ENCODE measurements around the gene HRAS.

The HRAS gene

GRCh38 chr11:551131-551530 is 15.8 kb upstream of the HRAS start:
- DNase-seq (ENCODE audit: low read depth) = no peak
- TF ChIP-seq, protein P1, sequence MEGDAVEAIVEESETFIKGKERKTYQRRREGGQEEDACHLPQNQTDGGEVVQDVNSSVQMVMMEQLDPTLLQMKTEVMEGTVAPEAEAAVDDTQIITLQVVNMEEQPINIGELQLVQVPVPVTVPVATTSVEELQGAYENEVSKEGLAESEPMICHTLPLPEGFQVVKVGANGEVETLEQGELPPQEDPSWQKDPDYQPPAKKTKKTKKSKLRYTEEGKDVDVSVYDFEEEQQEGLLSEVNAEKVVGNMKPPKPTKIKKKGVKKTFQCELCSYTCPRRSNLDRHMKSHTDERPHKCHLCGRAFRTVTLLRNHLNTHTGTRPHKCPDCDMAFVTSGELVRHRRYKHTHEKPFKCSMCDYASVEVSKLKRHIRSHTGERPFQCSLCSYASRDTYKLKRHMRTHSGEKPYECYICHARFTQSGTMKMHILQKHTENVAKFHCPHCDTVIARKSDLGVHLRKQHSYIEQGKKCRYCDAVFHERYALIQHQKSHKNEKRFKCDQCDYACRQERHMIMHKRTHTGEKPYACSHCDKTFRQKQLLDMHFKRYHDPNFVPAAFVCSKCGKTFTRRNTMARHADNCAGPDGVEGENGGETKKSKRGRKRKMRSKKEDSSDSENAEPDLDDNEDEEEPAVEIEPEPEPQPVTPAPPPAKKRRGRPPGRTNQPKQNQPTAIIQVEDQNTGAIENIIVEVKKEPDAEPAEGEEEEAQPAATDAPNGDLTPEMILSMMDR (conservative IDR thresholded peaks at IDR 0.05; ENCODE audit: low read length) = no peak
- H3K4me3 ChIP-seq (ENCODE audit: low read length) = no peak overlapping the region

- H3K4me3 ChIP-seq (ENCODE audit: low read length) = no peak overlapping the region
- TF ChIP-seq, protein P1 (conservative IDR thresholded peaks at IDR 0.05; ENCODE audit: low read length) = no peak
- DNase-seq (ENCODE audit: low read depth) = no peak
Observed at GRCh38 chr11:550746-551085, 15.3 kb upstream of the HRAS start.

- DNase-seq (ENCODE audit: low read depth) = no peak
- H3K4me3 ChIP-seq (ENCODE audit: low read length) = no peak overlapping the region
- TF ChIP-seq, protein P1 (conservative IDR thresholded peaks at IDR 0.05; ENCODE audit: low read length) = no peak
Observed at GRCh38 chr11:550021-550745, 14.8 kb upstream of the HRAS start.

- H3K4me3 ChIP-seq (ENCODE audit: low read length) = no peak overlapping the region
- no peak for DNase-seq (ENCODE audit: low read depth)
- TF ChIP-seq, protein P1 (conservative IDR thresholded peaks at IDR 0.05; ENCODE audit: low read length) = no peak
Observed at GRCh38 chr11:548700-549603, 13.6 kb upstream of the HRAS start.

DNA sequence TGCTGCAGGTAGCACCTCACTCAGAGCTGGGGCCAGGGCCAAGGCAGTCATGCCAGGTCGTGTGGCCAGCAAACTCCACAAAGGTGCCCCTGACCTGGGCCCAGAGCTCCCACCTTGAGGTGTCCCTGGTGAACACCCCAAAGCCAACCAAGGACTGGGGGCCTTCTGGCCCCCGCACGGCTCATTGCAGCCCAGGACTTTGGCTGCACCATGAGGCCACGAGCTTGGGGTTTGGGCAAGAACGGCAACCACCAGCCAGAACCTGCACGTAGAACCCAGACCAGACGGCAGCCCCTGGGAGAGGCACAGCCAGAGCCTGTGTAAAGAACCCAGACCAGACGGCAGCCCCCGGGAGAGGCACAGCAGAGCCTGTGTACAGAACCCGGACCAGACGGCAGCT is 9.8 kb upstream of the HRAS start:
- no peak overlapping the region for H3K4me3 ChIP-seq (ENCODE audit: low read length)
- no peak for DNase-seq (ENCODE audit: low read depth)
- TF ChIP-seq, protein P1 (conservative IDR thresholded peaks at IDR 0.05; ENCODE audit: low read length) = no peak

DNA sequence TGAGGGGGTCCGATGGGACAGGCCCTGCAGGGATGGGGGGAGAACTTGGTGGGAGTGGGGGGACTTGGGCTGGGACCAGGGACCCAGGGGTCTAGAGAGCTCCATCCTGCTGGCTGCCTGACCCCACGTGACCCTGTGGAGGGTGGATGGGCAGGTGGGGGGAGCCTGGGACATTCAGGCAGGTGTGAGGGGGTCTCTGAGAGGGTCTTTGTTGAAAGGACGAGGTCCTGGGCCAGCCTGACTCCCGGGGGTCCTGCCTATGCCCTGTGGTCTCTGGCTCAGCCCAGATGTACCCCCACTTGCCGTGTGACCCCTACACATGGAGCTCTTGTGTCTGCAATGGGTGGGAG is 9.4 kb upstream of the HRAS start:
- no peak overlapping the region for H3K4me3 ChIP-seq (ENCODE audit: low read length)
- no peak for DNase-seq (ENCODE audit: low read depth)
- TF ChIP-seq, protein P1 (conservative IDR thresholded peaks at IDR 0.05; ENCODE audit: low read length) = no peak

- TF ChIP-seq, protein P1 (conservative IDR thresholded peaks at IDR 0.05; ENCODE audit: low read length) = no peak
- no peak for DNase-seq (ENCODE audit: low read depth)
- no peak overlapping the region for H3K4me3 ChIP-seq (ENCODE audit: low read length)
Observed at GRCh38 chr11:541433-541885, 6.1 kb upstream of the HRAS start.
